ENCODE data around the gene CCDC107.
A peak's percentile ranks its signal among the peaks of the same experiment; 100 is the strongest.

The CCDC107 gene

GRCh38 chr9:35705836-35706430 is 47.8 kb downstream of the CCDC107 start:
- H2BK12ac ChIP-seq (ENCODE audit: low read length) = no peak overlapping the region
- no peak overlapping the region for H2BK5ac ChIP-seq (ENCODE audit: low read length)
- H2AK5ac ChIP-seq (ENCODE audit: low read depth, low read length) = no peak overlapping the region
- peaks cover 74 to 94% of the 10 kb centered on the region in 2 donors for H3K36me3 ChIP-seq (replicated peaks in 1 of 2; ENCODE audit: control insufficient read depth in 2 of 2, insufficient read depth in 2 of 2, low read length in 2 of 2)
- H3K27me3 ChIP-seq (ENCODE audit: control insufficient read depth in 3 of 3, insufficient read depth in 3 of 3, low read depth in 1 of 3, low read length in 3 of 3) = no peaks in the 10 kb centered on the region
- H3K4me3 ChIP-seq (ENCODE audit: low read length in 2 of 2) = no peak overlapping the region
- no peak overlapping the region for H4K91ac ChIP-seq (ENCODE audit: low read depth, low read length, poor library complexity)
- H3K27ac ChIP-seq (replicated peaks; ENCODE audit: low read length) = no peak overlapping the region
- H2AFZ ChIP-seq (ENCODE audit: low read length) = no peak overlapping the region
- H4K8ac ChIP-seq (ENCODE audit: low read depth, low read length) = no peak overlapping the region
- no peak for DNase-seq (ENCODE audit: low spot score)
- no peak overlapping the region for H3K4ac ChIP-seq (ENCODE audit: low read length)
- H3K79me1 ChIP-seq (ENCODE audit: low read depth, low read length) = no peaks in the 10 kb centered on the region
- no peak overlapping the region for H2BK15ac ChIP-seq (ENCODE audit: low read length)
- no CpG with 5 or more reads among the region's 7 CpGs for WGBS, 2 donors (ENCODE audit: extremely low coverage in 2 of 2, insufficient read length in 2 of 2, insufficient replicate concordance in 1 of 2)
- H3K4me2 ChIP-seq (ENCODE audit: insufficient read depth, low read length, poor library complexity, severe bottlenecking) = no peak overlapping the region
- H3K14ac ChIP-seq (ENCODE audit: low read length) = no peak overlapping the region
- no peaks in the 10 kb centered on the region for H3K4me1 ChIP-seq (ENCODE audit: control insufficient read depth in 2 of 2, insufficient read depth in 1 of 2, low read depth in 1 of 2, low read length in 2 of 2)
- no peak overlapping the region for H3K23ac ChIP-seq (ENCODE audit: low read depth, low read length, poor library complexity)
- H2BK120ac ChIP-seq (ENCODE audit: low read depth, low read length) = no peak overlapping the region
- no peak overlapping the region for H3K18ac ChIP-seq (ENCODE audit: low read length)
- H3K9ac ChIP-seq (ENCODE audit: low read depth, low read length, poor library complexity) = no peak overlapping the region
- no peaks in the 10 kb centered on the region for H3K9me3 ChIP-seq (replicated peaks in 1 of 2; ENCODE audit: control insufficient read depth in 2 of 2, insufficient read depth in 1 of 2, low read depth in 1 of 2, low read length in 2 of 2)

- Histone ChIP-seq H4K8ac (ENCODE audit: low read depth, low read length) (no peak overlapping the region), H2BK12ac (ENCODE audit: low read length) (no peak overlapping the region), H2BK15ac (ENCODE audit: low read length) (no peak overlapping the region), H2BK5ac (ENCODE audit: low read length) (no peak overlapping the region), H3K18ac (ENCODE audit: low read length) (no peak overlapping the region), H3K9me3 (replicated peaks in 1 of 2; ENCODE audit: control insufficient read depth in 2 of 2, insufficient read depth in 1 of 2, low read depth in 1 of 2, low read length in 2 of 2) (no peaks in the 10 kb centered on the region), H2AK5ac (ENCODE audit: low read depth, low read length) (no peak overlapping the region), H2BK120ac (ENCODE audit: low read depth, low read length) (no peak overlapping the region), H3K36me3 (replicated peaks in 1 of 2; ENCODE audit: control insufficient read depth in 2 of 2, insufficient read depth in 2 of 2, low read length in 2 of 2) (peaks cover 75 to 94% of the 10 kb centered on the region in 2 donors), H3K23ac (ENCODE audit: low read depth, low read length, poor library complexity) (no peak overlapping the region), H3K9ac (ENCODE audit: low read depth, low read length, poor library complexity) (peak overlapping the region; percentile 3), H3K4ac (ENCODE audit: low read length) (no peak overlapping the region), H3K4me3 (ENCODE audit: low read length in 2 of 2) (peak overlapping the region in 1 of 2 donors; percentile 35), H2AFZ (ENCODE audit: low read length) (no peak overlapping the region), H3K4me1 (ENCODE audit: control insufficient read depth in 2 of 2, insufficient read depth in 1 of 2, low read depth in 1 of 2, low read length in 2 of 2) (no peaks in the 10 kb centered on the region), H3K14ac (ENCODE audit: low read length) (no peak overlapping the region), H4K91ac (ENCODE audit: low read depth, low read length, poor library complexity) (no peak overlapping the region), H3K79me1 (ENCODE audit: low read depth, low read length) (no peaks in the 10 kb centered on the region), H3K4me2 (ENCODE audit: insufficient read depth, low read length, poor library complexity, severe bottlenecking) (no peak overlapping the region), H3K27me3 (ENCODE audit: control insufficient read depth in 3 of 3, insufficient read depth in 3 of 3, low read depth in 1 of 3, low read length in 3 of 3) (no peaks in the 10 kb centered on the region), H3K27ac (replicated peaks; ENCODE audit: low read length) (no peak overlapping the region)
- no CpG with 5 or more reads among the region's 10 CpGs for WGBS, 2 donors (ENCODE audit: extremely low coverage in 2 of 2, insufficient read length in 2 of 2, insufficient replicate concordance in 1 of 2)
- DNase-seq (ENCODE audit: low spot score) = no peak
These were observed 48.9 kb downstream of the CCDC107 start for GRCh38 chr9:35706951-35707350.

- Histone ChIP-seq H3K18ac (ENCODE audit: low read length) (no peak overlapping the region), H2BK5ac (ENCODE audit: low read length) (no peak overlapping the region), H3K4me2 (ENCODE audit: insufficient read depth, low read length, poor library complexity, severe bottlenecking) (no peak overlapping the region), H3K4me3 (ENCODE audit: low read length in 2 of 2) (no peak overlapping the region), H3K27ac (replicated peaks; ENCODE audit: low read length) (no peak overlapping the region), H3K9ac (ENCODE audit: low read depth, low read length, poor library complexity) (no peak overlapping the region), H3K27me3 (ENCODE audit: control insufficient read depth in 3 of 3, insufficient read depth in 3 of 3, low read depth in 1 of 3, low read length in 3 of 3) (no peaks in the 10 kb centered on the region), H4K8ac (ENCODE audit: low read depth, low read length) (no peak overlapping the region), H2BK15ac (ENCODE audit: low read length) (no peak overlapping the region), H3K79me1 (ENCODE audit: low read depth, low read length) (no peaks in the 10 kb centered on the region), H4K91ac (ENCODE audit: low read depth, low read length, poor library complexity) (no peak overlapping the region), H2AFZ (ENCODE audit: low read length) (no peak overlapping the region), H3K36me3 (replicated peaks in 1 of 2; ENCODE audit: control insufficient read depth in 2 of 2, insufficient read depth in 2 of 2, low read length in 2 of 2) (peaks cover 77 to 94% of the 10 kb centered on the region in 2 donors), H3K4me1 (ENCODE audit: control insufficient read depth in 2 of 2, insufficient read depth in 1 of 2, low read depth in 1 of 2, low read length in 2 of 2) (no peaks in the 10 kb centered on the region), H3K14ac (ENCODE audit: low read length) (no peak overlapping the region), H3K4ac (ENCODE audit: low read length) (no peak overlapping the region), H2BK12ac (ENCODE audit: low read length) (no peak overlapping the region), H2BK120ac (ENCODE audit: low read depth, low read length) (no peak overlapping the region), H3K23ac (ENCODE audit: low read depth, low read length, poor library complexity) (no peak overlapping the region), H3K9me3 (replicated peaks in 1 of 2; ENCODE audit: control insufficient read depth in 2 of 2, insufficient read depth in 1 of 2, low read depth in 1 of 2, low read length in 2 of 2) (no peaks in the 10 kb centered on the region), H2AK5ac (ENCODE audit: low read depth, low read length) (no peak overlapping the region)
- WGBS, 2 donors (ENCODE audit: extremely low coverage in 2 of 2, insufficient read length in 2 of 2, insufficient replicate concordance in 1 of 2) = no CpG with 5 or more reads among the region's 4 CpGs
- DNase-seq (ENCODE audit: low spot score) = no peak
These were observed 50.1 kb downstream of the CCDC107 start for GRCh38 chr9:35708146-35708545.

- peak overlapping the region; percentile 78 for H2BK5ac ChIP-seq (ENCODE audit: low read length)
- no peak overlapping the region for H3K18ac ChIP-seq (ENCODE audit: low read length)
- H2AFZ ChIP-seq (ENCODE audit: low read length) = no peak overlapping the region
- H3K27me3 ChIP-seq (ENCODE audit: control insufficient read depth in 3 of 3, insufficient read depth in 3 of 3, low read depth in 1 of 3, low read length in 3 of 3) = no peaks in the 10 kb centered on the region
- H2BK15ac ChIP-seq (ENCODE audit: low read length) = no peak overlapping the region
- no peak overlapping the region for H3K4me2 ChIP-seq (ENCODE audit: insufficient read depth, low read length, poor library complexity, severe bottlenecking)
- H3K23ac ChIP-seq (ENCODE audit: low read depth, low read length, poor library complexity) = no peak overlapping the region
- peak overlapping the region; percentile 32 for H4K8ac ChIP-seq (ENCODE audit: low read depth, low read length)
- no peaks in the 10 kb centered on the region for H3K9me3 ChIP-seq (replicated peaks in 1 of 2; ENCODE audit: control insufficient read depth in 2 of 2, insufficient read depth in 1 of 2, low read depth in 1 of 2, low read length in 2 of 2)
- no peak overlapping the region for H3K4ac ChIP-seq (ENCODE audit: low read length)
- H3K27ac ChIP-seq (replicated peaks; ENCODE audit: low read length) = no peak overlapping the region
- no peak overlapping the region for H3K9ac ChIP-seq (ENCODE audit: low read depth, low read length, poor library complexity)
- H2AK5ac ChIP-seq (ENCODE audit: low read depth, low read length) = no peak overlapping the region
- no peak for DNase-seq (ENCODE audit: low spot score)
- no peak overlapping the region for H2BK120ac ChIP-seq (ENCODE audit: low read depth, low read length)
- no CpG with 5 or more reads among the region's 7 CpGs for WGBS, 2 donors (ENCODE audit: extremely low coverage in 2 of 2, insufficient read length in 2 of 2, insufficient replicate concordance in 1 of 2)
- H3K36me3 ChIP-seq (replicated peaks in 1 of 2; ENCODE audit: control insufficient read depth in 2 of 2, insufficient read depth in 2 of 2, low read length in 2 of 2) = peaks cover 70 to 94% of the 10 kb centered on the region in 2 donors
- no peaks in the 10 kb centered on the region for H3K4me1 ChIP-seq (ENCODE audit: control insufficient read depth in 2 of 2, insufficient read depth in 1 of 2, low read depth in 1 of 2, low read length in 2 of 2)
- H2BK12ac ChIP-seq (ENCODE audit: low read length) = no peak overlapping the region
- no peak overlapping the region for H4K91ac ChIP-seq (ENCODE audit: low read depth, low read length, poor library complexity)
- no peak overlapping the region for H3K14ac ChIP-seq (ENCODE audit: low read length)
- H3K79me1 ChIP-seq (ENCODE audit: low read depth, low read length) = peaks cover 2% of the 10 kb centered on the region
- H3K4me3 ChIP-seq (ENCODE audit: low read length in 2 of 2) = no peak overlapping the region
These were observed 52.9 kb downstream of the CCDC107 start for GRCh38 chr9:35710818-35711500.
